ENCODE results near the gene TENM4. TPM values are rescaled to one million over a fixed set of nuclear protein-coding genes. Genes with fewer than 3 reads are reported as not detected.

The TENM4 gene
- polyA plus RNA-seq, 1 donor: 9.0 TPM

- DNase-seq: no peak
Observed at GRCh38 chr11:79168530-79169110, 272.2 kb downstream of the TENM4 start.

GRCh38 chr11:79167510-79168188 is 273.2 kb downstream of the TENM4 start:
- DNase-seq: no peak

- no peak for DNase-seq
Observed at GRCh38 chr11:79165908-79166307, 274.9 kb downstream of the TENM4 start.

GRCh38 chr11:79160791-79161403 is 279.9 kb downstream of the TENM4 start:
- DNase-seq: no peak

- no peak for DNase-seq
Observed at GRCh38 chr11:79159657-79160450, 281.0 kb downstream of the TENM4 start.

GRCh38 chr11:79157738-79158137 is 283.1 kb downstream of the TENM4 start:
- no peak for DNase-seq

- no peak for DNase-seq
Observed at GRCh38 chr11:79156031-79156430, 284.8 kb downstream of the TENM4 start.

- no peak for DNase-seq
Observed at GRCh38 chr11:79155237-79155636, 285.6 kb downstream of the TENM4 start.

GRCh38 chr11:79152511-79152910 is 288.3 kb downstream of the TENM4 start:
- DNase-seq: no peak

GRCh38 chr11:79151396-79151795 is 289.4 kb downstream of the TENM4 start:
- no peak for DNase-seq

- no peak for DNase-seq
Observed at GRCh38 chr11:79150966-79151365, 289.9 kb downstream of the TENM4 start.

- DNase-seq: no peak
Observed at GRCh38 chr11:79150320-79150719, 290.5 kb downstream of the TENM4 start.

GRCh38 chr11:79147731-79148130 is 293.1 kb downstream of the TENM4 start:
- DNase-seq: no peak

- no peak for DNase-seq
Observed at GRCh38 chr11:79147011-79147410, 293.8 kb downstream of the TENM4 start.

GRCh38 chr11:79139900-79140299 is 300.9 kb downstream of the TENM4 start:
- no peak for DNase-seq

- DNase-seq: no peak
Observed at GRCh38 chr11:79129702-79130101, 311.1 kb downstream of the TENM4 start.

- DNase-seq: no peak
Observed at GRCh38 chr11:79128291-79128690, 312.5 kb downstream of the TENM4 start.

GRCh38 chr11:79122759-79123158 is 318.1 kb downstream of the TENM4 start:
- DNase-seq: no peak

- DNase-seq: no peak
Observed at GRCh38 chr11:79121351-79121750, 319.5 kb downstream of the TENM4 start.

- DNase-seq: no peak
Observed at GRCh38 chr11:79119491-79120284, 321.1 kb downstream of the TENM4 start.

GRCh38 chr11:79117488-79117887 is 323.3 kb downstream of the TENM4 start:
- DNase-seq: no peak

GRCh38 chr11:79116600-79116999 is 324.2 kb downstream of the TENM4 start:
- DNase-seq: no peak
